GM13976 (cell line): ENCODE results near the gene UBE2QL1.

ENCODE experiments used
- DNase-seq: peaks from one replicate; pipeline ENCODE4 v3.0.0; 2012; ENCODE audit warnings: low spot score
- CTCF ChIP-seq: IDR thresholded peaks from 2 replicates; pipeline ENCODE4 v1.5.1; 2012; ENCODE audit warnings: borderline replicate concordance, mild to moderate bottlenecking; ENCODE audit not compliant: insufficient read depth; ENCODE audit errors: extremely low read depth, missing control alignments, control extremely low read depth
- in situ Hi-C: fragments of 300-500 bp; cut with MboI; formaldehyde crosslinking; loops from one replicate; pipeline ENCODE4 v1.12.0; 2022; ENCODE audit warnings: low sequenced_read_pairs, mixed read lengths, inconsistent platforms; ENCODE audit not compliant: unreplicated experiment

UBE2QL1 gene

GRCh38 chr5:6472792-6473191, 24.1 kb downstream of the UBE2QL1 start:
- in situ Hi-C loops: no loop called here
- no peak for DNase-seq
- no peak for TF ChIP-seq CTCF

GRCh38 chr5:6473284-6473683, 24.6 kb downstream of the UBE2QL1 start:
- no peak for DNase-seq
- no peak for TF ChIP-seq CTCF
- in situ Hi-C loops: no loop called here

- no peak for TF ChIP-seq CTCF
- DNase-seq: no peak
- in situ Hi-C loops: no loop called here
Measured at GRCh38 chr5:6475626-6476312, 27.1 kb downstream of the UBE2QL1 start.

GRCh38 chr5:6476313-6476661, 27.6 kb downstream of the UBE2QL1 start:
- in situ Hi-C loops: no loop called here
- TF ChIP-seq CTCF: no peak
- no peak for DNase-seq

- no peak for TF ChIP-seq CTCF
- in situ Hi-C loops: no loop called here
- DNase-seq: no peak
Measured at GRCh38 chr5:6478793-6479192, 30.1 kb downstream of the UBE2QL1 start.

GRCh38 chr5:6480133-6481051, 31.7 kb downstream of the UBE2QL1 start:
- TF ChIP-seq CTCF: no peak
- peak; percentile 67 for DNase-seq
- in situ Hi-C loops: no loop called here
